ENCODE results near the gene RAB44. TPM values are rescaled to one million over a fixed set of nuclear protein-coding genes. Genes with fewer than 3 reads are reported as not detected.

RAB44 gene
- total and polyA plus RNA-seq, 2 of the 13 experiments (the other 11 are each of a cell fraction or from before 2014, with no cell fraction given): not detected

GRCh38 chr6:36677753-36678487 is 19.7 kb upstream of the RAB44 start (continued):
- 0 out of 2 replicates have a peak, but pooled peaks have one; percentile 23 for TF ChIP-seq LCORL (IDR thresholded peaks at IDR 0.05)
- peak; percentile 38; the same call in 1 of the 2 replicates for TF ChIP-seq LCORL (CRISPR knock-in tag; IDR thresholded peaks at IDR 0.05)
- TF ChIP-seq RNF219 (CRISPR knock-in tag; IDR thresholded peaks at IDR 0.05): 0 out of 2 replicates have a peak, but pooled peaks have one; percentile 21
- TF ChIP-seq KDM4B (CRISPR knock-in tag; IDR thresholded peaks at IDR 0.05): peak; percentile 72; the same call in 1 of the 2 replicates
- no peak for TF ChIP-seq ZNF343 (CRISPR knock-in tag; IDR thresholded peaks at IDR 0.05)
- TF ChIP-seq ZNF12 (CRISPR knock-in tag; IDR thresholded peaks at IDR 0.05): peak; percentile 70
- TF ChIP-seq ZNF20 (CRISPR knock-in tag; IDR thresholded peaks at IDR 0.05): 0 out of 2 replicates have a peak, but pooled peaks have one; percentile 31
- TF ChIP-seq ZKSCAN8 (CRISPR knock-in tag; IDR thresholded peaks at IDR 0.05; ENCODE audit: borderline replicate concordance): peak; percentile 18; the same call in 1 of the 2 replicates
- no peak for TF ChIP-seq ZNF660 (CRISPR knock-in tag; IDR thresholded peaks at IDR 0.05; ENCODE audit: borderline replicate concordance, low read depth)
- TF ChIP-seq ZBTB42 (CRISPR knock-in tag; IDR thresholded peaks at IDR 0.05): no peak
- TF ChIP-seq SAP130 (CRISPR knock-in tag; IDR thresholded peaks at IDR 0.05; ENCODE audit: low read depth): peak; percentile 79; the same call in 1 of the 2 replicates
- TF ChIP-seq HHEX (CRISPR knock-in tag; IDR thresholded peaks at IDR 0.05): peak; percentile 55
- TF ChIP-seq ELF4 (CRISPR knock-in tag; IDR thresholded peaks at IDR 0.05; ENCODE audit: borderline replicate concordance): 0 out of 2 replicates have a peak, but pooled peaks have one; percentile 22
- TF ChIP-seq ISL2 (CRISPR knock-in tag; IDR thresholded peaks at IDR 0.05): peak; percentile 16; the same call in 1 of the 2 replicates
- TF ChIP-seq CENPBD1 (CRISPR knock-in tag; IDR thresholded peaks at IDR 0.05; ENCODE audit: borderline replicate concordance, low read depth): peak; percentile 63; the same call in 1 of the 2 replicates
- TF ChIP-seq HINFP (CRISPR knock-in tag; IDR thresholded peaks at IDR 0.05; ENCODE audit: low read depth): no peak
- TF ChIP-seq KDM5A (IDR thresholded peaks at IDR 0.05; ENCODE audit: borderline replicate concordance, low read length): peak; percentile 23; the same call in 1 of the 2 replicates
- 0 out of 2 replicates have a peak, but pooled peaks have one; percentile 30 for TF ChIP-seq ZBTB26 (CRISPR knock-in tag; IDR thresholded peaks at IDR 0.05; ENCODE audit: borderline replicate concordance)
- TF ChIP-seq NCOR1 (IDR thresholded peaks at IDR 0.05; ENCODE audit: borderline replicate concordance, low read length): peak; percentile 51
- TF ChIP-seq ZNF512 (CRISPR knock-in tag; IDR thresholded peaks at IDR 0.05): no peak
- no peak for TF ChIP-seq SALL2 (CRISPR knock-in tag; IDR thresholded peaks at IDR 0.05)
- no peak for TF ChIP-seq ERF (CRISPR knock-in tag; IDR thresholded peaks at IDR 0.05)
